M059J (cell line): Measurements from ENCODE around the gene XAF1. TPM values are rescaled to one million over a fixed set of nuclear protein-coding genes. Genes with fewer than 3 reads are reported as not detected.
A peak's percentile ranks its signal among the peaks of the same experiment; 100 is the strongest.
"Not testable (repeated sequence)": the region's sequence is repeated elsewhere in the genome, so short reads cannot be mapped to it uniquely, and the experiment has no call there.

ENCODE experiments used
- DNase-seq: peaks from one replicate; pipeline ENCODE4 v3.0.0-alpha.2; 2012; ENCODE audit warnings: low read depth
- total RNA-seq: library from RNA; depleted of rRNA; stranded (reverse); fragments of >200 nt; shearing (Covaris generic); gene quantifications from 2 replicates; pipeline ENCODE4 v1.2.3, GENCODE V29; 2014; rRNA removed

The XAF1 gene
- total RNA-seq, 1 experiment from 2014 or later = 74.4 TPM

- DNase-seq = no peak
Observed at GRCh38 chr17:6800422-6801027, 44.7 kb downstream of the XAF1 start.

GRCh38 chr17:6811510-6811909 lies 55.7 kb downstream of the XAF1 start:
- DNase-seq = no peak

- no peak for DNase-seq
Observed at GRCh38 chr17:6812295-6812694, 56.4 kb downstream of the XAF1 start.

GRCh38 chr17:6815775-6816174 lies 59.9 kb downstream of the XAF1 start:
- DNase-seq = peak; percentile 45

- DNase-seq = not testable (repeated sequence)
Observed at GRCh38 chr17:6816368-6816767, 60.5 kb downstream of the XAF1 start.

GRCh38 chr17:6818938-6819337 lies 63.1 kb downstream of the XAF1 start:
- DNase-seq = no peak

- peak; percentile 78 for DNase-seq
Observed at GRCh38 chr17:6823011-6823442, 67.2 kb downstream of the XAF1 start.

Other genes starting within 250 kb of the XAF1 start
- gene PITPNM3, start 199.5 kb upstream of the XAF1 start, total RNA-seq = 0.39 and 0.89 TPM in 2 replicates
- 7.2 and 12.9 TPM in 2 replicates for gene KIAA0753, start 115.3 kb upstream of the XAF1 start, total RNA-seq
- 250 and 253 TPM in 2 replicates for gene TXNDC17, start 115.0 kb upstream of the XAF1 start, total RNA-seq
- gene MED31, start 104.4 kb upstream of the XAF1 start, total RNA-seq = 13.4 and 29.9 TPM in 2 replicates
- 0.62 and 1.6 TPM in 2 replicates for gene C17orf100, start 104.3 kb upstream of the XAF1 start, total RNA-seq
- not detected in 2 replicates for gene SLC13A5, start 42.7 kb upstream of the XAF1 start, total RNA-seq
- 0.20 TPM in 1 of 2 replicates, not detected in the other for gene FBXO39, start 20.2 kb downstream of the XAF1 start, total RNA-seq
- gene TEKT1, start 75.7 kb downstream of the XAF1 start, total RNA-seq = not detected in 2 replicates
- gene ALOX12, start 240.0 kb downstream of the XAF1 start, total RNA-seq = not detected in 2 replicates